GM12874 (cell line): ENCODE measurements around the gene ME3.

Source experiments
- CTCF ChIP-seq: IDR thresholded peaks from 2 replicates; pipeline ENCODE4 v1.5.1; 2011; ENCODE audit warnings: low read depth, mild to moderate bottlenecking, control low read depth, low read length, moderate library complexity; ENCODE audit not compliant: insufficient read depth

The ME3 gene

GRCh38 chr11:86692746-86693145, 20.3 kb upstream of the ME3 start:
- TF ChIP-seq CTCF: no peak

DNA sequence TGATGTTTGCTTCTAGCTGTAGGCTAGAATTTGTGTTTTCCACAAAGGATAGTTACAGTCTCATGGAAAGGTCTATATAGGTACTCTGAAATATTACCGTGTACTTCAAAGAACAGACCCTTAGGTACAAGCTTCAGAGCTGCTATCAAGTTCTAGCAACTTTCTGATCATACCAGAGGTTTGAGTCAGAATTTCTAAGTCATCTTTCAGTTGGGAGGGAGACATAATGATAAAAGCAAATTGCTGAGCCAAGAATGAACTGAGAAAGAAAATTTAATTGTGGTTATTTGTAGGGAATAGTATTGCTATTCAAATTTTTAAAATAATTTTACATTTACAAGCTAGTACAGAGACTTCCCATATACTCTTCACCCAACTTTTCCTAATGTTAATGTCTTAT, 19.9 kb upstream of the ME3 start:
- no peak for TF ChIP-seq CTCF

DNA sequence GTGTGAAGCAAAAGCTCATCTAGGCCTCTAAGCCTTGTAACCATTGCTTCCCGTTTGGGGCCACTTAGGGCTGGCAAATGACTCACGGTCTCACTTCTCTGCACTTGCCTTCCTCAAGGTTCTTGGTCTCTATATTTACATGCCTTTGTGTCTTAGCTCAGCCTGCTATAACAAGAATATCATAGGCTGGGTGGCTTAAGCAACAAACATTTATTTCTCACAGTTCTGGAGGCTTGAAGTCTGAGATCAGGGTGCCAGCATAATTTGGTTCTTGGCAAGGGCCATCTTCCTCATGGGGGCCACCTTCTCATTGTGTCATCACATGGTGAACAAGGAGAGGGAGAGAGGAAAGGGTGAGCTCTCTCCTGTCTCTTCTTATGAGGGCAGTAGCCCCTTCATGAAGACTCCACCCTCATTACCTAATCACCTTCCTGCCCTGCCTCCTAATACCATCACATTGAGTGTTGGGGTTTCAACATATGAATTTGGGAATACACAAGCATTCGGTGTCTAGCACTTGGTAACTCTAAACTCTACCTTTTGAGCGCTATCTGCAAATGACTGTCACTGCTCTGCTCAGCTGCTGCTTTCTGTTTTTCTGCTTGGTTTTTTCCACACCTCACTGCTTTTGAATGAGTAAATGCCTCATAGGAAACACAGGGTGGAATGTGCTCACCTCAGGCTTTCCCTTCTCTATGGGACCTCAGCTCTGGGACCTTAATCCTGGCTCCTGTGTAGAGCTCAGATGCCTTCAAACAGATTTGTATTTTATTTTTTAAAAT, 16.2 kb upstream of the ME3 start:
- TF ChIP-seq CTCF: no peak

- no peak for TF ChIP-seq CTCF
Measured at GRCh38 chr11:86687185-86687778, 14.9 kb upstream of the ME3 start.

GRCh38 chr11:86686531-86686930, 14.1 kb upstream of the ME3 start:
- no peak for TF ChIP-seq CTCF

- TF ChIP-seq CTCF: no peak
Measured at GRCh38 chr11:86681483-86681756, 9.0 kb upstream of the ME3 start.

DNA sequence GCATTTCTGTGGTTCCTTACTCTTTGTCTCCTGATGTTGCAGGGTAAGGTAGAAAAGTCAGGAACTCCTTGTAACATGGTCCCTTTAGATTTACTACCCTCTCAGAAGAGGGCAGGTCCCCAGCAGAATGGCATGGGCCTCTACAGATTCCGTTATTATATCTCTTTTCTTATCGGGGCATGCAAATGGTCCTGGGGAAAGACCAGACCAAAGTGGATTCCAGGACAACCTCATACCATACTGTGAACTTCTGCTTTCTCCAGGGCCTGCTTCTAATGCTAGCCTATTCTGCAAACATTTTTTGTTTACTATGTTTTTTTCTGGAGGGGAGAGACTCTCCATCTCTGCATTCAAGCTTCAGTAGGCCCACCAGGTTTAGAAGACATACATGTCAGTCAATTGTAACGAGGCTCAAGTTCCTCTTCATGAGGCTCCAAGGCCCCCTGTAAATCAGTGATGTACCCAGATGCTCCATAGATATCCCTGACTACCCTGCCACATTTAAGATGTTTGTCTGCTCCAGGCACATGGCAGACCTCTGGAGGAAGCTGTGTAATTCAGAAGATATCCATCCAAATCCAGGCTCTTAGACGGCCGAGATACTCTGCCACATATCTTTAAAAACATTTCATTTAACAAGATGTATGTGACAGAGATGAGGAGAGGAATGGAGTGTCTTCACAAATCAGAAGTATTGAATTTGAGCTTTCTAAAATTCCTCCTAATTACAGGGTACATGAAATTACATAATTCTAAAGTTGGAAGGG, 8.5 kb upstream of the ME3 start:
- TF ChIP-seq CTCF: no peak
